PC-9 (cell line): ENCODE results near the gene ARID3A. TPM values are rescaled to one million over a fixed set of nuclear protein-coding genes. Genes with fewer than 3 reads are reported as not detected.

Source experiments
- BruUV-seq: library from RNA; stranded (reverse); fragments of 400-500 nt; replicated peaks from 2 replicates; lab custom pipeline; 2021; lab: Mats Ljungman, UMichigan
- CTCF ChIA-PET: fragments of 300-600 bp; sonication (Branson Sonifier 250); formaldehyde crosslinking; loops from one replicate; lab custom pipeline; 2022; ENCODE audit warnings: antibody characterized with exemption; lab: Charles Lee
- POLR2A ChIA-PET: fragments of 300-600 bp; sonication (Branson Sonifier 250); formaldehyde crosslinking; loops from one replicate; lab custom pipeline; 2022; ENCODE audit warnings: antibody characterized with exemption; ENCODE audit not compliant: unreplicated experiment; lab: Charles Lee
- DNase-seq, 2 experiments: peaks; one replicate each; pipeline versions ENCODE4 v3.0.0 to v3.0.0-alpha.2; 2015 to 2022; ENCODE audit warnings: mixed read lengths in 1 of 2
- H2AFZ ChIP-seq: fragments of 200-600 bp; sonication (generic); 2 replicates; pipeline ENCODE4 v1.8.1; 2017; ENCODE audit warnings: antibody characterized with exemption
- H3F3A ChIP-seq: fragments of 200-600 bp; sonication (generic); 2 replicates; pipeline ENCODE4 v1.8.1; 2017; ENCODE audit warnings: antibody characterized with exemption, mild to moderate bottlenecking, low read depth; ENCODE audit not compliant: insufficient read depth
- H3K27ac ChIP-seq: fragments of 200-600 bp; sonication (generic); 2 replicates; pipeline ENCODE4 v1.6.1; 2016; ENCODE audit warnings: mixed run types
- H3K27me3 ChIP-seq: fragments of 200-600 bp; sonication (generic); 2 replicates; pipeline ENCODE4 v1.6.1; 2016; ENCODE audit warnings: low read depth, mixed run types; ENCODE audit not compliant: insufficient read depth
- H3K36me3 ChIP-seq: fragments of 200-600 bp; sonication (generic); 2 replicates; pipeline ENCODE4 v1.6.1; 2016; ENCODE audit warnings: low read depth, mixed run types
- H3K4me1 ChIP-seq: fragments of 200-600 bp; sonication (generic); replicated peaks from 2 replicates; pipeline ENCODE4 v1.6.1; 2016; ENCODE audit warnings: mixed run types; ENCODE audit not compliant: insufficient read depth
- H3K4me2 ChIP-seq: fragments of 200-600 bp; sonication (generic); 2 replicates; pipeline ENCODE4 v1.6.1; 2017; ENCODE audit warnings: mixed run types
- H3K4me3 ChIP-seq: fragments of 200-600 bp; sonication (generic); 2 replicates; pipeline ENCODE4 v1.6.1; 2016; ENCODE audit warnings: mixed run types
- H3K79me2 ChIP-seq: fragments of 200-600 bp; sonication (generic); 2 replicates; pipeline ENCODE4 v1.6.1; 2017; ENCODE audit warnings: low read depth, mixed run types
- H3K9me2 ChIP-seq: fragments of 200-600 bp; sonication (generic); 2 replicates; pipeline ENCODE4 v1.8.1; 2017; ENCODE audit warnings: mild to moderate bottlenecking; ENCODE audit not compliant: insufficient read depth
- H3K9me3 ChIP-seq: fragments of 200-600 bp; sonication (generic); 2 replicates; pipeline ENCODE4 v1.8.1; 2016; ENCODE audit warnings: low read depth; ENCODE audit not compliant: insufficient read depth
- H4K20me1 ChIP-seq: fragments of 200-600 bp; sonication (generic); 2 replicates; pipeline ENCODE4 v1.8.1; 2017; ENCODE audit not compliant: insufficient read depth
- CTCF ChIP-seq: fragments of 200-600 bp; sonication (generic); conservative IDR thresholded peaks from 2 replicates; pipeline ENCODE4 v1.6.1; 2017; ENCODE audit warnings: mixed run types, antibody characterized with exemption, mild to moderate bottlenecking, moderate library complexity
- EZH2 ChIP-seq: fragments of 200-600 bp; sonication (generic); IDR thresholded peaks from 2 replicates; pipeline ENCODE4 v1.8.0; 2017; ENCODE audit warnings: antibody characterized with exemption, low read depth
- intact Hi-C: fragments of 100-400 bp; cut with micrococcal nuclease; formaldehyde crosslinking; loops from one replicate; pipeline ENCODE4 v1.10.0; 2022; ENCODE audit not compliant: unreplicated experiment
- total RNA-seq: library from RNA; stranded (reverse); gene quantifications from 2 replicates; pipeline ENCODE4 v1.2.3, GENCODE V29; 2021

Gene ARID3A
- total RNA-seq, 1 experiment from 2014 or later, result 10.7 TPM

DNA sequence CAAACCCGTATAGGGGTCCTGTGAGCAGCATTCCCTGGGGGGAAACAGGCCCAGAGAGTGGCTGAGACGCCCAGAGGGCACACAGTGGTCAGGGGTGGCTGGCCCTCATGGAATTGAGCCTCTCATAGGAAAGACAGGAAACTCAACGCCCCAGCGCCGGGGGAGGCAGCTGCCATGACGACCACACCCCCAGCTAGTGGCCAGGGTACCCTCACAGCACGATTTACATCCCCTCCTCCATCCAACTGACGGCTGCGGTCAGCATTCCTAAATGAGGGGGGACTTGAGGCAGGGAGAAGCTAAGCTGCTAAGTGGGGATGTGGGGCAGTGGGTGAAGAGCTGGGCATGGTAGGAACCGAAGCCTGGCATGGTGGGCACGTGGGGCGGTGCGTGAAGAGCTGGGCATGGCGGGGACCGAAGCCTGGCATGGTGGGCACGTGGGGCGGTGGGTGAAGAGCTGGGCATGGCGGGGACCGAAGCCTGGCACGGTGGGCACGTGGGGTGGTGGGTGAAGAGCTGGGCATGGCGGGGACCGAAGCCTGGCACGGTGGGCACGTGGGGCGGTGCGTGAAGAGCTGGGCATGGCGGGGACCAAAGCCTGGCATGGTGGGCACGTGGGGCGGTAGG, 42.9 kb upstream of the ARID3A start:
- no TSS peak for BruUV-seq
- peaks cover 48% of the 10 kb centered on the region for H4K20me1 ChIP-seq
- POLR2A ChIA-PET, result no interaction called here
- intact Hi-C loops, result loop anchor here (1.0 to 2.0 kb wide), 3 partner anchors 26 to 113 kb away; no protein-coding TSS in a partner anchor
- no peak for TF ChIP-seq CTCF
- no peak for TF ChIP-seq EZH2
- 0 out of 2 replicates have a peak, but pooled peaks cover 8% of the 10 kb centered on the region for H3K36me3 ChIP-seq
- DNase-seq, result no peak
- no peak overlapping the region for H3K27ac ChIP-seq
- no peak overlapping the region for H3K4me2 ChIP-seq
- H3K27me3 ChIP-seq, result no peaks in the 10 kb centered on the region
- no peaks in the 10 kb centered on the region for H3K9me3 ChIP-seq
- CTCF ChIA-PET, result interaction anchor here (0.5 to 0.7 kb wide), 4 partner anchors 23 to 396 kb away, joined by 3 to 5 read pairs (median 4); no protein-coding TSS in a partner anchor
- no peak overlapping the region for H2AFZ ChIP-seq
- no peaks in the 10 kb centered on the region for H3K9me2 ChIP-seq
- no peaks in the 10 kb centered on the region for H3K79me2 ChIP-seq
- H3K4me3 ChIP-seq, result no peak overlapping the region
- H3F3A ChIP-seq, result peaks cover 23% of the 10 kb centered on the region
- H3K4me1 ChIP-seq, result peaks cover 14% of the 10 kb centered on the region

- ChIA-PET POLR2A (no interaction called here), CTCF (interaction anchor here (0.5 to 0.6 kb wide), 3 partner anchors 23 to 141 kb away, joined by 3 to 5 read pairs (median 5); no protein-coding TSS in a partner anchor)
- DNase-seq, result peak; percentile 97 to 98
These were observed 42.1 kb upstream of the ARID3A start for GRCh38 chr19:883661-884211.

More at GRCh38 chr19:883661-884211, 42.1 kb upstream of the ARID3A start:
- Histone ChIP-seq H3K4me1 (peaks cover 14% of the 10 kb centered on the region), H3K4me3 (no peak overlapping the region), H4K20me1 (peaks cover 54% of the 10 kb centered on the region), H3F3A (peaks cover 30% of the 10 kb centered on the region), H3K9me2 (no peaks in the 10 kb centered on the region), H3K27me3 (no peaks in the 10 kb centered on the region), H3K9me3 (no peaks in the 10 kb centered on the region), H3K27ac (no peak overlapping the region), H2AFZ (no peak overlapping the region), H3K4me2 (0 out of 2 replicates have a peak overlapping the region, but pooled peaks have one; percentile 40), H3K79me2 (no peaks in the 10 kb centered on the region), H3K36me3 (0 out of 2 replicates have a peak, but pooled peaks cover 8% of the 10 kb centered on the region)
- peak; percentile 74 for TF ChIP-seq CTCF
- TF ChIP-seq EZH2, result no peak
- no TSS peak for BruUV-seq
- intact Hi-C loops, result loop anchor here (1.0 to 2.0 kb wide), 3 partner anchors 25 to 113 kb away; no protein-coding TSS in a partner anchor
